Skin epidermis (tissue), 12 donors: ENCODE data around the gene PIAS2.
A peak's percentile ranks its signal among the peaks of the same experiment; 100 is the strongest.
"Not testable (repeated sequence)": the region's sequence is repeated elsewhere in the genome, so short reads cannot be mapped to it uniquely, and the experiment has no call there.

Experiments used
- H3K27ac ChIP-seq, 21 experiments: fragments of 200-600 bp; sonication (generic) in 11 of 21; one replicate each; pipeline ENCODE4 v1.5.0; 2020; ENCODE audit warnings: mild to moderate bottlenecking in 3 of 21, inconsistent platforms in 2 of 21, moderate library complexity in 2 of 21
- H3K4me3 ChIP-seq, 7 experiments: fragments of 200-600 bp; sonication (generic) in 2 of 7; one replicate each; pipeline ENCODE4 v1.5.0; 2020; ENCODE audit warnings: inconsistent platforms in 2 of 7, mild to moderate bottlenecking in 2 of 7, moderate library complexity in 1 of 7

PIAS2 gene

GRCh38 chr18:46909497-46909896 lies 7.8 kb downstream of the PIAS2 start:
- no peak overlapping the region for H3K4me3 ChIP-seq
- H3K27ac ChIP-seq, result no peak overlapping the region

DNA sequence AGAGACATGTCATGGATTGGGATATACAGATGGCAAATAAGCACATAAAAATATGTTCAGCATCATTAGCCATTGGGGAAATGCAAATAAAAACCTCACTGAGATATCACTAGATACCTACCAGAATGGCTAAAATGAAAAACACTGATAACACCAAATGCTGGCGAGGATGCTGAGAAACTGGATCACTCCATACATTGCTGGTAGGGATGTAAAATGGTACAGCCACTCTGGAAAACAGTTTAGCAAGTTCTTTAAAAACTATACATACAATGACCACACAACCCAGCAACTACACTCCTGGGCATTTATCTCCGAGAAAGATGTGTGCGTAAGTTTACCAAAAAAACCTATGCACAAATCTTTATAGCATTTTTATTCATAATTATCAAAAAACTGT lies 13.9 kb downstream of the PIAS2 start:
- H3K27ac ChIP-seq, result no peak overlapping the region
- H3K4me3 ChIP-seq, result no peak overlapping the region

DNA sequence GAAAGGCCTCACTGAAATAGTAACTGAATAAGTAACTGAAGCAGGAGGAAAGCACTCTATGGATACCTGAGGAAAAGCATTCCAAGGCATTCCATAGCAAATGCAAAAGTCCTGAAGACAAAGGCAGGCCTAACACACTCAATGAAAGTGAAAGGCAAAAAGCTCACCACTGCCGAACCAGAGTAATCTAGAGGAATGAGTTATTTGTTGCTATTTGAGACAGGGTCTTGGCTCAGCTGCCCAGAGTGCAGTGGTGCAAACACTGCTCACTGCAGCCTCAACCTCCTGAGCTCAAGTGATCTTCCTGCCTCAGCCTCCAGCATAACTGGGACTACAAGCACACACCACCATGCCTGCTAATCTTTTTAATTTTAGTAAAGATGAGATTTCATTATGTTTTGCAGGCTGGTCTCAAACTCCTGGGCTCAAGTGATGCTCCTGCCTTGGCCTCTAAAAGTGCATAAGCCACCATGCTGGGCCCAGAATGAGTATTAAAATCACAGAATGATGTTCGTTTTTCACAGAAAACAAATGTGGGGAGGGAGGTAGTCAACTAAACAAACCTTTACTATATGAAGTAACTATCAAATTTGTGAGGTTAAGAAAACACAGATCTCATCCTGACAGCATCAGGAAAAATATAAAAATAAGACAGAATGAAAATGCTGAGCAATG lies 17.9 kb downstream of the PIAS2 start:
- Histone ChIP-seq H3K4me3 (no peak overlapping the region), H3K27ac (no peak overlapping the region)

- Histone ChIP-seq H3K27ac (no peak overlapping the region), H3K4me3 (no peak overlapping the region)
These were observed 23.2 kb downstream of the PIAS2 start for GRCh38 chr18:46894124-46894523.

DNA sequence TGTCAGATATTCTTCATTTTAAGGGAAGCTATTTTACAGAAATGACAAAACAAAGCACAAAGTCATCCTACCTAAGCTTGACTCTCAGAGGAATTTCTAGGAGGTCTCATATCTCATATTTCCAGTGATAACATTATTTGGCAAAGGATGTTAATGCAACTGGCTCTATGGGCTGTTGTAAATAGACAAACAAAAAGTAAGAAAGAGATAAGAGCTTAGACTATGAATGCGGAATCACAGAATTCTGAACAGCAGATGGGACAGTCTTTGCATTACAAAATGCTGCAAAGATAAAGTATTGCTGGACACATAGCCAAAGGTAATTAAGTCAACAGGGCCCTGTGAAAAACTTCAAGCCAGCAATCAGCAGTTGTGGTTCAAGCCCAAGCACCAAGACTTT lies 23.9 kb downstream of the PIAS2 start:
- Histone ChIP-seq H3K27ac (no peak overlapping the region), H3K4me3 (no peak overlapping the region)

- H3K4me3 ChIP-seq, result no peak overlapping the region
- no peak overlapping the region for H3K27ac ChIP-seq
These were observed 24.5 kb downstream of the PIAS2 start for GRCh38 chr18:46892842-46893241.

DNA sequence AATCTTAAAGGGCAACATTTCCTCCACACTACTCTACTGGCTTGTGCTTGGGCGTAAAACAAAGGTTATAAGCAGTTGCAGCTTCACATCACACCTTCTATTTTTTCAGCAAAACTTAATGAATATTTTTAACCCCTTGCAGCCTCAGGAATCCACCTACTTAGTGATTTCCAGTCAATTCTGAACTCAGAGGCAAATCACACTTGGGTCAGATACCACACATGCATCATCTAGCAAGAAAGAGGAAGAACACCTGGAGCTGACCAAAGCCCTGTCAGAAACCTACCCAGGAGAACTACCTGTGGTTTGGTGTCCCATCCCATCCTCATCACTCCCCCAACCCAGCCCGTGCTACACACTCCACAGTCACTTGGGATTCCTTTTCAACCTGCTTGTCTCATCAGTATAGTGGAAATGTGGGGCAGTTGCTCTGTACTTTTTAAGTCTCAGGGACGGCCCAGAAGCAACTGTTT lies 25.5 kb downstream of the PIAS2 start:
- Histone ChIP-seq H3K27ac (no peak overlapping the region), H3K4me3 (no peak overlapping the region)

DNA sequence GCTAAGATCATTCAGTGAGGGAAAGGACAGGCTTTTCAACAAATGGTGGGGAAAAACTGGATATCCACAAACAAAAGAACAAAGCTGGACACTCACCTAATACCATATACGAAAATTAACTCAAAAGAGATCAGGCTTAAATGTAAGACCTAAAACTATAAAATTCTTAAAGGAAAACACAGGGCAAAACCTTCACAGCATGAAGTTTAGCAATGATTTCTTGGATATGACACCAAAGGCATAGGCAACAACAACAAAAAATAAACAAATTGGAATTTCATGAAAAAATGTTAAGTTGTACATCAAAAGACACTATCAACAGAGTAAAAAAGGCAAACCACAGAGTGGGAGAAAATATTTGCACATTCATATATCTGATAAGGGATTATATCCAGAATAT lies 28.3 kb downstream of the PIAS2 start:
- Histone ChIP-seq H3K4me3 (no peak overlapping the region), H3K27ac (no peak overlapping the region)

- Histone ChIP-seq H3K27ac (no peak overlapping the region), H3K4me3 (no peak overlapping the region)
These were observed 30.4 kb downstream of the PIAS2 start for GRCh38 chr18:46886893-46887292.

- no peak overlapping the region for H3K4me3 ChIP-seq
- no peak overlapping the region for H3K27ac ChIP-seq
These were observed 34.1 kb downstream of the PIAS2 start for GRCh38 chr18:46883180-46883579.

GRCh38 chr18:46877329-46877987 lies 39.8 kb downstream of the PIAS2 start:
- no peak overlapping the region for H3K4me3 ChIP-seq

DNA sequence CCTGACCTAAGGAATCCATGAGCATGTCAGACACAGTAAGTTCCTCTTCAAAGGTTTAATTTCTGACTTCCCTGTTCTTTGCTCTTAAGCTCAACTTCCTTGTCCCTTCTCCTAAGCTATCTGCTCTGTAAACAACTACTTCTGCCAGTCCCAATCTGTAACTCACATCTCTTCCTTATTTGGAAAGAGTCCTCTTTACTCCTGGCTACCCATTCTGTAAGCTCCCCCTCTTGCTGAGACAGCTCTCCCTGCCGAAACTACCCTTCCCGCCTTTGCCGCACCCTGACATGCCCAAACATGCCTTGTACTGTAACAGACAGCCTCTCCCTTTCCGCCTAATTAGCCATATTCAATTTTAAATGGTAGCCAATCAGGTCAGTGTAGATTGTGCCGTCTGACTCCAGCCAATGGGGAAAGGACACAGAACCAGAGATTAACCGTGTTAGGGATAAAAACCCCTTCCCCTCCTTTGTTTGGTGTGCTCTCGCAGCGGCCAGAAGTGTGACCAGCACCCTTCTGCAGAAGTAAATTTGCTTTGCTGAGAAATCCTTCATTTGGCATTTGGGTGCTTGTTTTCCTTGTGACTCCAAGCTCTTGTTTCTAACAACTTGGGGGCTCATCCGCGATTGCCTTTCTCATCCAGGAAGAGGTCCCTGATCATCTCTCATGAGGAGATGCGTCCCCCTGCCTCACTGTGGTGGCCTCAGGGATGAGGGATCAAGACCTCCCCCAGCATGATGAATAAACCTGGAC lies 49.0 kb downstream of the PIAS2 start:
- Histone ChIP-seq H3K4me3 (no peak overlapping the region), H3K27ac (peak overlapping the region in 1 of 21 experiments; percentile 49)

More at GRCh38 chr18:46877329-46877987, 39.8 kb downstream of the PIAS2 start:
- H3K27ac ChIP-seq, result no peak overlapping the region

DNA sequence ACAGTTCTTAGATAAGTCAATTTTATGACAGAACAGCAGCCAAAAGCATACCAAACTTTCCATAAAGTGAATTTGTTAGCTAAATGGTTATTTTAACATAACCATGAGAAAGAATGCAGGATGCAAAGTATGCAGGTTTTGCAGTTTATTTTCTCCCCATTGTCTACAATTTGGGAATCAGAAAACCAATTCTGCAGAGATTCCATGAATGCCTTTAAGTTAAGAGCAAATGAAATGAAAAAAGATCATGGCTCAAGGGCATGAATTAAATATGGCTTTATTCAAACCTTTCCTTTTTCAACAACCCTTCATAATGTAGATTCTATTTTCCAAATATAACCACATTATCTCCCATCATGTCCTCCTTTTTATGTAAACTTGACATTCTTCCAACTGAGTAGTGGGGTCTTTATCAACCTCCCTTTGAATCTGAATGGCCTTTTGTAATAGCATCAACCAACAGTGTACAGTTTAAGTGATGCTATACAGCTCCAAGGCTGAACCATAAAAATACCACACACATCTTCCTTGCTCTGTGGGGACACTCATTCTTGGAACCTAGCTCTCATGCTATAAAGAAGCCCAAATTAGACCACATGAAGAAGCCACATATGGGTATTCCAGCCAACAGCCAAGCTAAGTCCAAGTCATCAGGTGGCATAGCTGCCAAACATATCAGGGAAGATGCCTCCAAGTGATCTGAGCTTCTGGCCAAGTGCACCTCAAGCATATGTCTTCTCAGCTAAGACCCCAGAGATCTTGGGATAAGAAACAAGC lies 49.8 kb downstream of the PIAS2 start:
- Histone ChIP-seq H3K4me3 (no peak overlapping the region), H3K27ac (peak overlapping the region in 1 of 21 experiments; percentile 13)

- H3K27ac ChIP-seq, result no peak overlapping the region
These were observed 50.8 kb downstream of the PIAS2 start for GRCh38 chr18:46866523-46866922.

DNA sequence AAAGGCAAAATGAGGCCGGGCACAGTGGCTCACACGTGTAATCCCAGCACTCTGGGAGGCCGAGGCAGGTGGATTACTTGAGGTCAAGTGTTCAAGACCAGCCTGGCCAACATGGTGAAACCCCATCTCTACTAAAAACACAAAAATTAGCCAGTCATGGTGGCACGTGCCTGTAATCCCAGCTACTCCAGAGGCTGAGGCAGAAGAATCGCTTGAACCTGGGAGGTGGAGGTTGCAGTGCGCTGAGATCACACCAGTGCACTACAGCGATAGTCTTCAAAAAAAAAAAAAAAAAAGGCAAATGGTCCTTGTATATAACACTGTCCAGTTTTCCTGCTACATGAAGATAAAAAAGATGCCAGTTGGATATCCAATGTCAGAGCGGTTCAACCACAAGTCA lies 52.1 kb downstream of the PIAS2 start:
- H3K4me3 ChIP-seq, H3K27ac ChIP-seq: not testable (repeated sequence)

More at GRCh38 chr18:46866523-46866922, 50.8 kb downstream of the PIAS2 start:
- H3K4me3 ChIP-seq, result no peak overlapping the region

DNA sequence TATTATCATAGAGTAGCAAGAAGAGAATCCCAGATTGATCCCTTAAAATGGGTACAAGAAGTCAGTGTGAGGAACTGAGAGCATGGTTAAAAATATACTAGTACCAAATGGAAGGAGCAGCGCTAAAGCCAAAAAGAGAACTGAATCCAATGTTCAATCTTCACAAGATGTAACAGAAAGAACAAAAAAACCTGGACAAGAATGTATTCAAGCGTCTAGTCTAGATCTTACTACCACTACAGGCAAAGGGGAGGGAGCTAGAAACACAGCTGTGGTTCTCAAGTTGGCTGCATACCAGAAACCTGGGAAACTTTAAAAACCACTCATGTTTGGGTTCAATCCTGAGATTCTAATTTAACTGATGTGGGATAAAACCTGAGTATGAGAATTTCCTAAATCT lies 57.5 kb downstream of the PIAS2 start:
- Histone ChIP-seq H3K27ac (no peak overlapping the region), H3K4me3 (no peak overlapping the region)

DNA sequence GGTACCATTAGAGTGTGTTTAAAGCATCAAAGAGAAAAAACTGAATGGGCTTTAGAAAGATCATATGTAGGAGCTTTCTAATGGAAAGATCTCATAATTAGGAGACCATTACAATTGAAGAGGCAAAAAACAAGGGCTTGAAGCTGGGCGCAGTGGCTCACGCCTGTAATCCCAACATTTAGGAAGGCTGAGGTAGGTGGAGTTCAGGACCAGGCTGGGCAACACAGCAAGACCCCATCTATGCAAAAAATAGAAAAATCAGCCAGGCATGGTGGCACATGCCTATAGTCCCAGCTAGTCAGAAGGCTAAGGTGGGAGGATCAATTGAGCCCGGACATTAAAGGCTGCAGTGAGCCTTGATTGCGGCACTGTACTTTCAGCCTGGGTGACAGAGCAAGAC lies 59.0 kb downstream of the PIAS2 start:
- no peak overlapping the region for H3K4me3 ChIP-seq
- no peak overlapping the region for H3K27ac ChIP-seq

DNA sequence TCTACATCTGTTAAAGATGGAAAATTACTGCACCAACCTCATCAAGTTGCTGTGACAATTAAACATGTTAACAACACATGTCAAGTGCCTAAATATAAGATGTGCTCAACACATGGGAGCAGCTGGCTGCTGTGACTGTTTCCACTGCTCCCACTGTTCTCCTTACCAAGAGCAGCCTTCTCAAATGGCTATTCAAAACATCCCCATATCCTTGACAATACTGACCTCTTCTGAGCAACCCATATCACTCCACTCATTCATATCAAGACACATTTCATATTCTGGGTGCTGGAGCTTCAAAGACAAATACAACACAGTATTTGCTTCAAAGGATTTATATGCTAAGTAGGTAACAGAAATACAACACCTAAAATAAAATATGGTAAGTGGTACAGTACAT lies 60.3 kb downstream of the PIAS2 start:
- Histone ChIP-seq H3K27ac (no peak overlapping the region), H3K4me3 (no peak overlapping the region)

DNA sequence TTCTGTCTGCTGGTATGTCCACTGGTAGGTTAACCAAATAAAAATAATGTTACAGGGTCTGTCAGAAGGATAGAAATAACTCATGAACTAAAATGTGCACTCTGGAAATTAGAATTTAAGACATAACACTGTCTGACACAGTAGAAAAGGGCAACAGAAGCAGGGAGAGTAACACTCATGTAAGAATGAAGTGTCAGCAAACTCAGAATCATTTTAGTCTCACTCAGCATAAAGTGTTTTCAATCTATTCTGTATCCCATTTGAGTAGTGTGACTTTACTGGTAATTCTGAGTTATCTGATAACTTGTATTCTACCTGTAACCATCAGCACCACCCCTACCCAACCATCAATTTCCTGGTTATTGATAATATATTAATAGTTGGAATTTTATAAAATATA lies 68.3 kb downstream of the PIAS2 start:
- Histone ChIP-seq H3K27ac (no peak overlapping the region), H3K4me3 (no peak overlapping the region)

- Histone ChIP-seq H3K27ac (no peak overlapping the region), H3K4me3 (no peak overlapping the region)
These were observed 73.9 kb downstream of the PIAS2 start for GRCh38 chr18:46843372-46843771.
